ENCODE results near the gene EPHA7.

EPHA7 gene

DNA sequence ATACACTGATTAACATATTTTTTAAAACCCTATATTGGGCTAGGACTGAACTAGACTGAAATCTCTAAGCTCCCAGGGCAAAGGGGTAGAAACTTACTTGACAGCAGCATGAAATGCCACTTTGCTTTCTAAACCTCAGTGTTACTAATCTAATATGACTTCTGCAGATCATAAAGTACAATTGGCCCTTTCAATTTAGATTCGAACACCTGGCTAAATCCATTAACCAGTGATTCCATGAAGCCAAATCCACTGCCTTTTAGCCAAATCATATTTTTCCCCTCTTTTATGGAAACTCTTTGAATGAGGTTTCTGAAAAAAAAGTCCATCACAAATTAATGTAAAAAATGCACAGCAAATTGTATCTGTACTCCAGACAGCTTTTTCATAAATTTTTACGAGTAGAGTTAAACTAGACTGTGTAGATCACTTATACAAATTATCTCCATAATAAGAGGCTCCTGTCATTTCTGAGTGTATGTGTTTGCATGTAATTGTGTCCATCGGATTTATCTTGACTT, 25.7 kb downstream of the EPHA7 start:
- H3K4me3 ChIP-seq (ENCODE audit: low read length), result no peak overlapping the region
- no peak for TF ChIP-seq CTCF (IDR thresholded peaks at IDR 0.05; ENCODE audit: insufficient read depth, low read depth, low read length, missing control alignments)
- DNase-seq (ENCODE audit: low read depth), result no peak

DNA sequence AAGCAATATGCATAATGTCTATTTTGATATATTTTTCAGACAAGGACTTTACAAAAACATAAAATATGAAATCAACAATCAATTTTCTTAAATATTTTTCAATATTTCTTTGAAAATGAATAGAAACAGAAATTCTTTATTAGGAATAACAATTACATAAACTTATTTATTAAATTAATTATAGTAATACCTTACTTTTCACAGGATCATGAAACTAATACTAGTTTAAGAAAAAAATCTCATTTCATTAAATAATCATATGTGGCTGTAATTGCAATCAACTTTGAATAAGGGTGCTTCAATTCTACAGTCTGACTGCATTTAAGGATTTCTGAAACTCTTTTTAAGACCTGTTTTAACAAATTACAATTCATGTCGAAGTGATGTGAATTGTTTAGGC, 26.6 kb downstream of the EPHA7 start:
- DNase-seq (ENCODE audit: low read depth), result no peak
- no peak for TF ChIP-seq CTCF (IDR thresholded peaks at IDR 0.05; ENCODE audit: insufficient read depth, low read depth, low read length, missing control alignments)
- H3K4me3 ChIP-seq (ENCODE audit: low read length), result no peak overlapping the region

DNA sequence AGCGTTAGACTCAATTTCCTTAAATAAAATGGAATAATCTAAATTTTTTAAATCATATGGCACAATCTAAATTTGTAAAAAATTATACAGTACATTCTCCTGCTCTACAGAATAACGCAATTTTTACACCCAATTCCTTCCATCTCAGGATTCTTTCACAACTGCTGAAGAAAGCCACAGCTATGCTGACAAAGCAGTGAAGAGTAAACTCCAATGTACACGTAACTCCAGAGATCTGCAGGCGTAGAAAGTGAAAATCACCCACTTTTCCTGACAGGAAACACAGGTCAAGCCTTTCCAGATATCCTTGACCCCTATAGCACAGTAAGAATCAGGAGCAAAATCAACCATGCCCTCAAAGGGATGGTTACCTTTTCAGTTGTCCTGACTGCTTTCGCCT, 27.4 kb downstream of the EPHA7 start:
- no peak overlapping the region for H3K4me3 ChIP-seq (ENCODE audit: low read length)
- TF ChIP-seq CTCF (IDR thresholded peaks at IDR 0.05; ENCODE audit: insufficient read depth, low read depth, low read length, missing control alignments), result no peak
- no peak for DNase-seq (ENCODE audit: low read depth)

- no peak for TF ChIP-seq CTCF (IDR thresholded peaks at IDR 0.05; ENCODE audit: insufficient read depth, low read depth, low read length, missing control alignments)
- no peak for DNase-seq (ENCODE audit: low read depth)
- no peak overlapping the region for H3K4me3 ChIP-seq (ENCODE audit: low read length)
Observed at GRCh38 chr6:93389192-93389591, 30.2 kb downstream of the EPHA7 start.

- DNase-seq (ENCODE audit: low read depth), result no peak
- no peak for TF ChIP-seq CTCF (IDR thresholded peaks at IDR 0.05; ENCODE audit: insufficient read depth, low read depth, low read length, missing control alignments)
- H3K4me3 ChIP-seq (ENCODE audit: low read length), result no peak overlapping the region
Observed at GRCh38 chr6:93388070-93388469, 31.3 kb downstream of the EPHA7 start.

DNA sequence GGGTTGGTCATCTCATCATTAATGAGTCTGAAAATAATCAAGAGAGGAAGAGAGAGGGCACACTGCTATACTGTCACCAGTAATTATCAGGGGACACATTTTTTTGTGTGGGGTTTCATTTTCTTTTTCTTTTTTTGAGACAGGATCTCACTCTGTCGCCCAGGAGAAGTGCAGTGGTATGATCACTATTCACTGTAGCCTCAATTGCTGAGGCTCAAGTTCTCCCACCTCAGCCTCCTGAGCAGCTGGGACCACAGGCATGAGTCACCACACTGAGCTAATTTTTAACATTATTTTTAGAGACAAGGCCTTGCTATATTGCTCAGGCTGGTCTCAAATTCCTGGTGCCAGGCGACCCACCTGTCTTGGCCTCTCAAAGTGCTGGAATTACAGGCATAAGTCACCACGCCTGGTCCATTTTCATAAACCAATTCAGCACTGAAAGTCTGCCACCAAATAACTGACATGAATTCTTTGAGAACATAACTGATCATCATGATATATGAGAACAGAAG, 43.3 kb downstream of the EPHA7 start:
- no peak overlapping the region for H3K4me3 ChIP-seq (ENCODE audit: low read length)
- TF ChIP-seq CTCF (IDR thresholded peaks at IDR 0.05; ENCODE audit: insufficient read depth, low read depth, low read length, missing control alignments), result no peak
- no peak for DNase-seq (ENCODE audit: low read depth)

- no peak overlapping the region for H3K4me3 ChIP-seq (ENCODE audit: low read length)
- no peak for TF ChIP-seq CTCF (IDR thresholded peaks at IDR 0.05; ENCODE audit: insufficient read depth, low read depth, low read length, missing control alignments)
- DNase-seq (ENCODE audit: low read depth), result no peak
Observed at GRCh38 chr6:93373445-93373844, 45.9 kb downstream of the EPHA7 start.
